Measurements from ENCODE around the gene PHAF1.

PHAF1 gene

DNA sequence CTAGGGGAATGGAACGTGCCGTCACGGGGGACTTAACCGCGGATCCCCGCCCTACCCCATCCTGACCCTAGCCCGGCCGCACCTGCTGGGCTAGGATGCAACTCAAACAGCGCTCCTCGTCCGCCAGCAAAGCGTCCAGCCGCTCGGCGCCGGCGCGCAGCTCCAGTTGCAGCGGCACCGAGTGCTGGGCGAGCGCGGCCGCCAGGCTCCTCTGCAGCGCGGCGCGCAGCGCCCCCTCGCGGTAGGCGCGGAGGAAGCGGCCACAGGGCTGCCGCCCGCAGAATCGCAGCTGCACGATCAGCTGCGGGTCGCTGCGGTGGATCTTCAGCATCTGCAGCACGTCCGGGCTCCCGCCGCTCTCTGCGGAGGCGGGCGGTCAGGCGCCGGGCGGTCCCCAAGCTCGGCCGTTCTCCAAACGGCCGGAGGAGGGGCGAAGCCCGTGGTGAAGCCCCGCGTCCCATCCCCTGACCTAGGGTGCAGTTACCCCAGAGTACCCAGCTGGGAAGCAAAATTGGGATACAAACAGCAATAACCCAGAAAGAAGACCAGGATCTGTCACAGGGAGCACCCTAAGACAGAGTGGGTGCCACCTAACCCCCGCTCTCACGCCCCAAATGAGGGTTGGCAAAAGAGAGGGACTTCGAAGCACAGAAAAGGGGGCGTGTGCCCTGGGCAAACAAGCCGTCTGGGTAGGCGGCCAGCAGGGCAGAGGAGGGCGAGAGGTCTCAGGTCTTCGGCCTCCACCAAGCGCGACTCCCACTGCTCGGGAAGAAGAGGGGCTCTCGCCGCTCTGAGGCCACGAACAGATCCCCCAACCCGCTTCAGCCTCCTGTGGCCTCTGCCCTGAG lies 45.8 kb downstream of the PHAF1 start:
- Histone ChIP-seq H3K4me1 (0 out of 2 replicates have a peak, but pooled peaks cover 2% of the 10 kb centered on the region), H3K36me3 (no peaks in the 10 kb centered on the region), H3K27me3 (peaks cover 12% of the 10 kb centered on the region), H3K9me3 (no peaks in the 10 kb centered on the region), H3K4me3 (ENCODE audit: low read depth, low read length) (peak overlapping the region; percentile 41)
- DNase-seq: peak; percentile 87
- TF ChIP-seq, protein P1, sequence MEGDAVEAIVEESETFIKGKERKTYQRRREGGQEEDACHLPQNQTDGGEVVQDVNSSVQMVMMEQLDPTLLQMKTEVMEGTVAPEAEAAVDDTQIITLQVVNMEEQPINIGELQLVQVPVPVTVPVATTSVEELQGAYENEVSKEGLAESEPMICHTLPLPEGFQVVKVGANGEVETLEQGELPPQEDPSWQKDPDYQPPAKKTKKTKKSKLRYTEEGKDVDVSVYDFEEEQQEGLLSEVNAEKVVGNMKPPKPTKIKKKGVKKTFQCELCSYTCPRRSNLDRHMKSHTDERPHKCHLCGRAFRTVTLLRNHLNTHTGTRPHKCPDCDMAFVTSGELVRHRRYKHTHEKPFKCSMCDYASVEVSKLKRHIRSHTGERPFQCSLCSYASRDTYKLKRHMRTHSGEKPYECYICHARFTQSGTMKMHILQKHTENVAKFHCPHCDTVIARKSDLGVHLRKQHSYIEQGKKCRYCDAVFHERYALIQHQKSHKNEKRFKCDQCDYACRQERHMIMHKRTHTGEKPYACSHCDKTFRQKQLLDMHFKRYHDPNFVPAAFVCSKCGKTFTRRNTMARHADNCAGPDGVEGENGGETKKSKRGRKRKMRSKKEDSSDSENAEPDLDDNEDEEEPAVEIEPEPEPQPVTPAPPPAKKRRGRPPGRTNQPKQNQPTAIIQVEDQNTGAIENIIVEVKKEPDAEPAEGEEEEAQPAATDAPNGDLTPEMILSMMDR (IDR thresholded peaks at IDR 0.05; ENCODE audit: low read depth, low read length): peak; percentile 68

DNA sequence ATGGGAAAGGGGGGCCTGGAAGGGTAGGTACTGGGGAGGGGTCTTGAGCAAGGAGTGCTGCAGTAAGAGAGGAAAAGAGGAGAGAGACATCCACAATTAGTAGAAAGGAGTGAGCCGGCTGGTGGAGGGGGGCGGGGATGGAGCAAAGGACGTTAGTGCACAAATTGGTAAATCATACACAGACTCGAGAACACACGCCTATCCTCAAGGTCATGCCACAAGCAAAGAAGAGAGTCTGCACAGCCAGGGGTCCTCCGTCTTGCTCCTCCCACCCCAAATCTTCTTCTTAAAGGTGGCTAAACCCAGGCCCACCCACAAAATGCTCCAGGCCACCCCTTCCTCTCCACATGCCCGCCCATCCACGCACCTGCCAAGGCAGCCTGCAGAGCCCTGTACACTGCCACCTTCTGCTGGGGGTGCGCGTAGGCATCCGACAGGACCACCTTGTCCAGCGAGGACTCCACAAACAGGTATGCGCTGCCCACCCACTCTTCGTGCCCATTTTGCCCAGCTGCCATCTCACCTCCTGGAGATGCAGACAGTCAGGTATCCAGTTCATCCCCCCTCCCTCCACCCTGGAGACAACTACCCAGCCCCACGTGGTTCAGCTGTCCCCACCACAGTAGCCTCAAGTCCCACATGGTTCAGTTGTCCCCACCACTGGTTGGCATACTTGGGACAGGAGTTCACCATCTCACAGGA lies 46.6 kb downstream of the PHAF1 start:
- H3K9me3 ChIP-seq: no peaks in the 10 kb centered on the region
- TF ChIP-seq, protein P1 (IDR thresholded peaks at IDR 0.05; ENCODE audit: low read depth, low read length): no peak
- peak; percentile 10 for DNase-seq
- H3K27me3 ChIP-seq: peaks cover 12% of the 10 kb centered on the region
- H3K36me3 ChIP-seq: no peaks in the 10 kb centered on the region
- no peak overlapping the region for H3K4me3 ChIP-seq (ENCODE audit: low read depth, low read length)
- H3K4me1 ChIP-seq: 0 out of 2 replicates have a peak, but pooled peaks cover 2% of the 10 kb centered on the region

DNA sequence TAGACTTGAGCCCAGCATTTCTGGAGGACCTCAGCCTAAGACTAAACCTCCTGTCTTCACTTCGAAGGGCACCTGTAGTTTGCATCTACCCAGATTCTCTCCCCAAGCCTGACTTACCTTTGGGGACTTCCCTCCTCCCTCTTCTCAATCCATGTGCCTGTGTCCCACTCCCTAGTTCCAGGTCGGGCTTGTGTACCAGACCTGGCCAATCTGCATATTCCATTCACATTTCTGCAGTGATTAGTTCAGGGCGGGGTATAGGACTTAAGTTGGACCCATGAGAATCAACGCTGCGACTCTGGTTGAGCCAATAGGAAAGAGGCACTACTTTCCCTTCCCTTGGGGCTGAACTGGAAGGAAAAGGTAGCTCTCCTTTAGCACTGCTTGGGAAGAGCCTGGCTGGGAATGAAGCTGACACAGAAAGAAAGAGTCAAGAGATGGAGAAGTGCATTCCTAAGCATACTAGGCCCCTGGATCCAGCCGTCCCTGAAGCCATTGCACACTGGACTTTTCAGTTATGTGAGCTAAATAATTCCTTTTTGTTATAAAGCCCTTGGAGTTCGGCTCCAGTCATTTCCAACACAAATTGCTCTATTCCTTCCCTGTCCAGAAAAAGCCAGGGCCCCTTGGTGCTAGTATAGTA lies 47.5 kb downstream of the PHAF1 start:
- no peak for DNase-seq
- Histone ChIP-seq H3K4me1 (no peaks in the 10 kb centered on the region), H3K9me3 (no peaks in the 10 kb centered on the region), H3K27me3 (peaks cover 12% of the 10 kb centered on the region), H3K36me3 (no peaks in the 10 kb centered on the region), H3K4me3 (ENCODE audit: low read depth, low read length) (no peak overlapping the region)
- TF ChIP-seq, protein P1 (IDR thresholded peaks at IDR 0.05; ENCODE audit: low read depth, low read length): no peak

DNA sequence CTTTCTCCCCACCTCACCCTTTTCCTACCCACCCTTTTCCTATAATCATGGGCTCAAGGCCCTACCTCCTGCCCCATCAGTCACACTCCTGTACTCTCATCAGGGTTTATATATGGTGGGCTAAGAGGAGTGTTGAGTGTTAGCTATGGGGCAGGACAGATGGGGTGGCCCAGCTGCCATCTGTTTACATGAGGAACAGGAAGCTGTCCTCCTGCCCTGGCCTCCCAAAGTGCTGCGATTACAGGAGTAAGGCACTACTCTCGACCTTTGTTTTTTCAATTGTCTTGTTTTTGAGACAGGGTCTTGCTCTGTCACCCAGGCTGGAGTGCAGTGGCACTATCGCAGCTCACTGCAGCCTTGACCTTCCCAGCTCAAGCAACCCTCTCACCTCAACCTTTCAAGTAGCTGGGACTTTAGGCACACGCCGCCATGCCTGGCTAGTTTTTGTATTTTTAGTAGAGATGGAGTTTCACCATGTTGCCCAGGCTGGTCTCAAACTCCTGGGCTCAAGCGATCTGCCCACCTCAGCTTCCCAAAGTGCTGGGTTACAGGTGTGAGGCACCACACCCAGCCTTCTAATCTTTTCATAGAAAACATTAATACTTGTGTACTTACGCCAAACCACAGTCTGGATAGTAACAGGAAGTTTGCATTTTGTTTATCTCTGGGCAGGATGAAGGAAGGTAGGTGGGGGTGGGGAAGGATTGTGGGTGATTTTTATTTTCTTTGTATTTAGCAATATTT lies 48.3 kb downstream of the PHAF1 start:
- Histone ChIP-seq H3K36me3 (no peaks in the 10 kb centered on the region), H3K9me3 (no peaks in the 10 kb centered on the region), H3K4me3 (ENCODE audit: low read depth, low read length) (no peak overlapping the region), H3K4me1 (no peaks in the 10 kb centered on the region), H3K27me3 (peaks cover 12% of the 10 kb centered on the region)
- TF ChIP-seq, protein P1 (IDR thresholded peaks at IDR 0.05; ENCODE audit: low read depth, low read length): no peak
- no peak for DNase-seq

DNA sequence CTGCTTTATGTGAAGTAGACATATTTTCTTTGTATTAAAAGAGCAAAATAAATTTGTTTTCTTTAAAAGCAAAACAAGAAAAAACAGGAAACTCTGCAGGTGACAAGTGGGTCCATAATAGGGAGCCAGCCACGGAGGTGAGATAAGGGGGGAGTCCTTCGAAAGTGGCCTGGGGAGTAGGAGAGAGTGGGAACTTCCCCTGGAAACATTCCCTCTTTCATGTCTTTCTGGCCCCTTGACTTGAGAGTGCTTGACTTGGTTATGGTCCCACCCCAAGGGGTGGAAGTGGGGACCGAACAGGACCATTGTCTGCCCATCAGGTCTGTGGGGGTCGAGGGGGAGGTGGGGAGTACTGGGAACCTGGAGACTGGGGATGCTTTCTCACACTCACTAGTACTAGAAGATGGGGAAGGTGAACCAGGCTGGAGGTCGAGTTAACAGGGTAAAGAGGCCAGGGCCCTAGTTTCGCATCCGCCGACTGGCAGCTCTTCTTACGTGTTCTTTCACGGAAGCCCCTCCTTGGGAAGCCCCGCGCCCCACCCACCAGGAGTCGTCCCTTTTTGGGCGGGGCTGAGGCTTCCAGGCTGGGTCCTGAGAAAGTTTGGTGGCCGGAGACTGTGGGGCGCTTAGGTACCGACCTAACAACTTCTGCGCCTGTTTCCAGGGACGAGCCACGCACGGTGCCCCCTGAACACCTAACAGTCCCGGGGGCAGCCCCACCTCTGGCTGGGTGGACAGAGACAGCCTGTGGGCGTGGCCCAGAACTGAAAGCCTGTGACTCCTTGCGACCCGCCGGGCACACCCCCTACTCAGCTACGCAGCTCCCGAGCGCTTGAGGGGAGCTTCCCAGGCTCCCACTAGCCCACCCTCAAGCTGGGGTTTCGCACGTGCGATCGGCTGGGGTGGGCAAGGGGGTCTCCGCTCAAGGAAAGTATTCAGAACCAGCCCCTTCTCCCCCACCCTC lies 49.2 kb downstream of the PHAF1 start:
- Histone ChIP-seq H3K36me3 (no peaks in the 10 kb centered on the region), H3K27me3 (peaks cover 12% of the 10 kb centered on the region), H3K9me3 (no peaks in the 10 kb centered on the region), H3K4me3 (ENCODE audit: low read depth, low read length) (peak overlapping the region; percentile 74), H3K4me1 (no peaks in the 10 kb centered on the region)
- DNase-seq: peak; percentile 32
- TF ChIP-seq, protein P1 (IDR thresholded peaks at IDR 0.05; ENCODE audit: low read depth, low read length): no peak
